ENCODE results near the gene RAD51AP2. TPM values are rescaled to one million over a fixed set of nuclear protein-coding genes. Genes with fewer than 3 reads are reported as not detected.

Gene RAD51AP2
- total and polyA plus RNA-seq, 2 of the 8 experiments (the other 6 are each of a cell fraction or from before 2014, with no cell fraction given), result 0.02 to 0.20 TPM

DNA sequence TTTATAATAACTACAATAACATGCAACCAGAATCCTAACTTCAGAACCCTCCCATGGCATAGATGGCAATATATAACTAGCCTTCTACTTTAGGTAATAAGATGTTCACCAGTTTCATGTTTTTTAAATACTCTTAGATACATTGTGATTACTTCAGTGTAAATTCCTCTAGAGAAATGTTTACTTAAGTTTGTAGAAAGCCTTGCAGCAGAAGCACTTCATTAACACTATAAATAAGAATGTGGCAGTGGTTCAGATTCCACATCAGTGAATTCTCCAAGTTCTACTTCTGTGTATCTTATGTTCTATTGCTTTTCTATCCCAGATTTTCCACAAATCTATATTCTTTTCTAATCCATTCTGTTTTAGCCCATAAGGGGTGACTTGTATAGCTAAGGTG lies 1.2 kb upstream of the RAD51AP2 start (continued):
- TF ChIP-seq CHD7 (IDR thresholded peaks at IDR 0.05; ENCODE audit: insufficient replicate concordance, low read length), result no peak
- no peak for TF ChIP-seq KDM1A (IDR thresholded peaks at IDR 0.05; ENCODE audit: borderline replicate concordance, low read length)
- no peak for TF ChIP-seq YY1 (IDR thresholded peaks at IDR 0.05; ENCODE audit: low read depth, low read length)
- no peak for TF ChIP-seq CBX5 (IDR thresholded peaks at IDR 0.05; ENCODE audit: low read depth, low read length)
- TF ChIP-seq SP4 (IDR thresholded peaks at IDR 0.05; ENCODE audit: low read length), result no peak

Data from H1 (cell line).